Stimulated activated naive CD8-positive, alpha-beta T cell treated with anti-CD3 and anti-CD28 coated beads, Interleukin-15, amount 100 ng/mL, for 72 hours (primary cell): ENCODE results near the gene SEL1L3.
"Not testable (repeated sequence)": the region's sequence is repeated elsewhere in the genome, so short reads cannot be mapped to it uniquely, and the experiment has no call there.

ENCODE experiments used
- ATAC-seq: fragments of 150-1000 bp; cut with Tn5 transposase; 2 replicates; pipeline ENCODE4 v1.10.0; 2021; ENCODE audit warnings: mild to moderate bottlenecking, moderate library complexity
- DNase-seq, 2 donors: peaks; one replicate each; pipeline ENCODE4 v3.0.0; 2021 to 2022
- H3K27ac Mint-ChIP-seq, 2 donors: one replicate each; pipeline ENCODE4 v1.8.0; 2022; ENCODE audit warnings: mild to moderate bottlenecking in 2 of 2, mixed read lengths in 2 of 2, moderate library complexity in 2 of 2
- H3K27me3 Mint-ChIP-seq: one replicate; pipeline ENCODE4 v1.8.0; 2022; ENCODE audit warnings: mixed read lengths
- H3K4me1 Mint-ChIP-seq: one replicate; pipeline ENCODE4 v1.8.0; 2022; ENCODE audit warnings: mild to moderate bottlenecking, mixed read lengths
- H3K4me3 Mint-ChIP-seq, 2 donors: one replicate each; pipeline ENCODE4 v1.8.0; 2022; ENCODE audit warnings: mild to moderate bottlenecking in 2 of 2, mixed read lengths in 2 of 2, moderate library complexity in 1 of 2
- H3K9me3 Mint-ChIP-seq, 2 donors: one replicate each; pipeline ENCODE4 v1.8.0; 2022; ENCODE audit warnings: mixed read lengths in 2 of 2

SEL1L3 gene

DNA sequence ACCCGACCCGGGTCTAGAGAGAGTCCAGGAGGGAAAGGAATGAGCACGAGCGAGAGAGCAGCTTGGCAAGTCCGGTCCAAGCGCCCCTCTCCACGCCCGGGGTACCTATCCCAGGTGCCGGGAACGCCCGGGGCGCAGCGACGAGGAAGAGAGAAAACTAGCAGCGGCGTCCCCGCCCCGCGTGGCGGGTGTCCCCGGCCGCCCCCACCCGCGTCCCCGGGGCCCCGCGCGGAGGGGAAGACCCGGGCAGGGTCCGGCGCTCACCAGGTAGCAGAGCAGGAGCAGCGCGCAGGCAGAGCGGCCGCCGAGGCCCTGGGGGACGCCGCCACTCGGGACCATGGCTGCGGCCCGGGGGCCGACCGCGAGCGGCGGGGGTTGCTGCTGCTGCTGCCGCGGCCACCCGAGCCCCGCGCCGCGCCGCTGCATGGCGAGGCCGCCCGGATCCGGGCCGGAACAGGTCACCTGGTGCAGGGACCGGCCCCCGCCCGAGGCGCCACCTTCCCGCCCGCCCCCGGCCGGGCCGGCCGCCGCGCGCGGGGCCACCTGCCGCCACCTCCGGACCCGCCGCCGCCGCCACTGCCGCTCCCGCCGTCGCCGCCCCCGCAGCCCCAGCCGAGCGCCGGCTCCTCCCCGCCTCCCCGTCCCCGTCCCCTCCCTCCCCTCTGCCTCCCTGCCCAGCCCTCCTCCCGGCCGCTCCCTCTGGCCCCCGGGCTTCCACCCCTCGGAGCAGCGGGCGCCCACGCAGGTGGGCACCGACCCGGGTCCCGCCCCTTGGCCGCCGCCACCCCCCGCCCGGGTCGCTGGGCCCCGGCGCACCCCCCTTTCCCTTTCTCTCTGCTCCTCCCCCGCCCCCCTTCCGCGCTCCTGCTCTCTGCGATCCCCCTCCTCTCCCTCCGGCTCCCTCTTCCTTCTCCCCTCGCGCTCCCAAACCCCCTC is at the start of gene SEL1L3:
Gene SEL1L3 (minus strand): TSS at position 578 of the 936 bp plus-strand sequence. CDS start 152 bp downstream, at position 426.
- Mint-ChIP-seq H3K9me3 (no peaks in the 10 kb centered on the region), H3K27ac (peak within 1 kb of the TSS; percentile 99), H3K4me1 (peaks cover 35% of the 10 kb centered on the region), H3K27me3 (no peaks in the 10 kb centered on the region), H3K4me3 (peak within 1 kb of the TSS; percentile 99)
- peak; percentile 58 for ATAC-seq
- DNase-seq: peak; percentile 43 to 50

DNA sequence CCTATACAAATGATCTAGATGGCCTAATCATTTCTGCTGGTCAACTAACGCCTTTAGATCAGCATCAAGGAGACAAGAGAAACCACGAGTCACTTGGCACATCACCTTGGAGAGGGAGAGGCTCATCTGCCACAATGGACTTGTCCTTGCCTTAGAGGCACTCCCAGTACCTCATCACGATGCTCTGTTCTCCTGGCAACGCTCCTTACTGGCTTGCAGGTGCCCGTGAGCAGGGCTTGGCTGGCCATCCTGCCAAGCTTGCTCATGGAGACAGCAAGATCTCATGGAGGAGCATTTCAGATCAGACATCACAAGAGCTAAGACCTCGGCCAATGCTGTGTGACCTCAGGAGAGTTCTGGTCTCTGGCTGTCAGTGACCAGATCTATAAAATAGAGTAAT is 48.6 kb upstream of the SEL1L3 start:
- peaks cover 18% of the 10 kb centered on the region for H3K4me1 Mint-ChIP-seq
- no peak overlapping the region for H3K4me3 Mint-ChIP-seq
- peaks cover 0 to 7% of the 10 kb centered on the region in 2 donors for H3K9me3 Mint-ChIP-seq
- DNase-seq: no peak
- no peak overlapping the region for H3K27ac Mint-ChIP-seq
- no peak for ATAC-seq
- no peaks in the 10 kb centered on the region for H3K27me3 Mint-ChIP-seq

DNA sequence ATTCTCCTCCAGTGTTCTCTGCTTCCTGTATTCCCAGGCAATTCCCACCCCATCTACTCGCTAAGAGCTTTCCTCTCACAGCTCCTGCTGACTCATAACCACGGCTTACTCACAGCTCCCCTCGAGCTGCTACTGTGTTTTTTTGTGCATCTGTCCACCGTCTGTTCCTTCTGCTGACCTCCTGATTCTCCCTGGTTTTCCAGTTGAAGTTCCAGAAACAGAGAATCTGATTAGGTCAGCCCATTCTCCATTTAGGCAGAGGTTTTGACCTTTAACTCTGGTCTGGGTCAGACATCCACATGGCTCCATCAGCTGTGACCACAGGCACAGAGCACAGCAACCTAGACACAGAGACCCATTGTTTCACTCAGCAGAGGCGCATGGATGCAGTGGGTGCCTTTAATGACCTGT is 45.7 kb upstream of the SEL1L3 start:
- Mint-ChIP-seq H3K27me3 (no peaks in the 10 kb centered on the region), H3K9me3 (peaks cover 0 to 7% of the 10 kb centered on the region in 2 donors), H3K4me3 (no peak overlapping the region), H3K4me1 (peaks cover 7% of the 10 kb centered on the region), H3K27ac (no peak overlapping the region)
- ATAC-seq (no peak), DNase-seq (no peak)

DNA sequence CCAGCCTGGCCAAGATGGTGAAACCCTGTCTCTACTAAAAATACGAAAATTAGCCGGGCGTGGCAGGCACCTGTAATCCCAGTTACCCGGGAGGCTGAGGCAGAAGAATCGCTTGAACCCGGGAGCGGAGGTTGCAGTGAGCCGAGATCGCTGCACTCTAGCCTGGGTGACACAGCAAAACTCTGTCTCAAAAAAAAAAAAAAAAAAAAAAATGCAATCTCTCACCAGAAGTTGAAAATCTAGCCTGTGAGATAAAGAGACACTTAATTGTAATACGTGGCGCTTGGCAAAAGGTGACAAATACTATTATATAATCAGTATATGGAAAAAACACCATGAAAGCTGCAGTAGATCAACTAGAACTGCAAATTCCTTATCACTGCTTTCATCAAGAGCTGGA is 43.3 kb upstream of the SEL1L3 start:
- not testable (repeated sequence) for ATAC-seq, H3K27me3 Mint-ChIP-seq, H3K4me1 Mint-ChIP-seq, H3K4me3 Mint-ChIP-seq, H3K27ac Mint-ChIP-seq, H3K9me3 Mint-ChIP-seq, DNase-seq

DNA sequence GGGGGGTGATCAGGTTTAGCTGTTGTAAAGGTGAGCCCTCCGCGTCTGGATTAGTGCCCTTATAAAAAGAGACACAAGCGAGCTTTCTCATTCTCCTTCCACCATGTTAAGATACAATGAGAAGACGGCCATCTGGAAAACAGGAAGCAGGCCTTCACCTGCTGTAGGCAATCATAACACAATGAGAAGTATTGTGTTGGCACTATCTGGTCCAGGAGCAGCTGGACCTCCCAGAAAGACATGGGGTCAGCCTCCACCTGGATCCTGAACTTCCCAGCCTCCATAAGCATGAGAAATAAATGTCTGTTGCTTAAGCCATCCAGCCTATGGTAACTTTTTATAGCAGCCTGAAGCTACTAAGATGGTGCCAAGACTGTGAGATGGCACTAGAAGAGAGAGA is 42.6 kb upstream of the SEL1L3 start:
- H3K9me3 Mint-ChIP-seq: peaks cover 0 to 7% of the 10 kb centered on the region in 2 donors
- H3K4me1 Mint-ChIP-seq: no peaks in the 10 kb centered on the region
- H3K27me3 Mint-ChIP-seq: no peaks in the 10 kb centered on the region
- H3K4me3 Mint-ChIP-seq: no peak overlapping the region
- DNase-seq (no peak), ATAC-seq (no peak)
- no peak overlapping the region for H3K27ac Mint-ChIP-seq

DNA sequence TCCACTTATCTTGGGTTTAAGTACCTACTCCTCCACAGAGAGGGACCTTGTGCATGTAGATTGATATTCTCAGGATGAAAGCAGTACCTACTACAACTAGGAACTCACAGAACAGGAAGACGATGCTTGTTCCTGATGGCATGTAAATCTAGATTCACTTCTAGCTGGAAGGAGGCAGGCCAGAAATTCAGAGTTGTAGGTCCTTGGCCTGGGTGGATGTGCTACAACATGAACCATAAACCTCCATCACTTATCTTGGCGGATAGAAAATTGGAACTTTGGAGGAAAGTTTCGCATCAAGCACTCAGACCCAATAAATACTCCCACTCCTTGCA is 41.9 kb upstream of the SEL1L3 start:
- ATAC-seq (no peak), DNase-seq (no peak)
- Mint-ChIP-seq H3K9me3 (peaks cover 0 to 7% of the 10 kb centered on the region in 2 donors), H3K27me3 (no peaks in the 10 kb centered on the region), H3K27ac (no peak overlapping the region), H3K4me3 (no peak overlapping the region), H3K4me1 (no peaks in the 10 kb centered on the region)

DNA sequence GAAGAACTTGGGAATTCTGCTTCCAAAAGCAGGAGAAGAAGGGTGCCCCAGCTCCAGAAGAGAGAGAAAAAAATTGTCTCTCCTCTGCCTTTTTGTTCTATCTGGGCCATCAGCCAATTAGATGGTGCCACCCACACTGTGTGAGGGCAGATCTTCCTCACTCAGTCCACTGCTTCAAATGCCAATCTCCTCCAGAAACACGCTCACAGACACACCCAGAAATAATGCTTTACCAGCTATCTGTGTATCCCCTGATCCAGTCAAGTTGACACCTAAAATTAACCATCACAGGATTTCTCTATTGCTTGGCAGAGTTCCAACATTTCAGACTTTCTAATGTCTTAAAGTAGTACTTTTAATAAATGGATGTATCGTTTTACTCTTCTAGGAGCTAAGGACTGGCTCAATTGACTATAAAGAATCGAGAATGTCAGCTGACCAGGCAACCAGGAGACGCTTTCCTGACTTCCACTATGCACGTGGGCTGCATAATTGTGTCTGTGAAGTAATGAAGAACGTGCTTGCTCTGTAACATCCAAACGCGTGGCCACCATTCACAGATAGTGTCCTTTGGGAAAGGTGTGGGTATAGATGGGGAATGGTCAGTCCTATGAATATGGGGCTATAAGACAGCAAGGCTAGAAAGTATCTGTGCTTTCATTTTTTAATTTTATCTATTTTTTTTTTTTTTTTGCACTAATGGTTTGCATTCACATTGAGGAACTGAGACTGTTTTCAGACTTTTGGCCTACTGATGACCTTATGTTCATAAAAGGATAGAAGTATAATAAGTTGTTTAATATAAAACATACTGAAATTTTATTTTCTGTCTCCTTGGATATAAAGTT is 41.3 kb upstream of the SEL1L3 start:
- DNase-seq (no peak), ATAC-seq (no peak)
- Mint-ChIP-seq H3K27me3 (no peaks in the 10 kb centered on the region), H3K9me3 (peaks cover 0 to 6% of the 10 kb centered on the region in 2 donors), H3K4me3 (no peak overlapping the region), H3K27ac (no peak overlapping the region), H3K4me1 (no peaks in the 10 kb centered on the region)

DNA sequence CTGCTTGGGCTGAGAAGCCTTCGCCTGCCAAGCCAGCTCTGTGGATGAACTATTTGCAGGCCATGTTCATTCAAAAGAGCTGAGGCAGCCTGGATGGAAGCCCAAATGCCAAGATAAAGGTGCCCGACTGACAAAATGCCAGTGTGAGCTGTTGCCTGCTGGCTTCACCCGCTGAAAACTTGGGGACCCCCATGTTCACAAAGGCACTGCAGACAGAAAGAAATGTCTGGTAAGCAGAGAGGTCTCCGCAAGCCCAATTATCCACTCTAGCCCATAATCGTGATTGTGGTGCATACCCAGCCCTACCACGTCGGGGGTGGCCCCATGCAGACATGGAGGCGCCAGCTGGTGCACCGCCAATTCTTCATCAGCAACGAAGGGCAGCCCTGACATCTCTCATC is 38.2 kb upstream of the SEL1L3 start:
- DNase-seq: no peak
- no peaks in the 10 kb centered on the region for H3K4me1 Mint-ChIP-seq
- no peak overlapping the region for H3K4me3 Mint-ChIP-seq
- H3K27me3 Mint-ChIP-seq: no peaks in the 10 kb centered on the region
- H3K9me3 Mint-ChIP-seq: no peaks in the 10 kb centered on the region
- ATAC-seq: no peak
- no peak overlapping the region for H3K27ac Mint-ChIP-seq

DNA sequence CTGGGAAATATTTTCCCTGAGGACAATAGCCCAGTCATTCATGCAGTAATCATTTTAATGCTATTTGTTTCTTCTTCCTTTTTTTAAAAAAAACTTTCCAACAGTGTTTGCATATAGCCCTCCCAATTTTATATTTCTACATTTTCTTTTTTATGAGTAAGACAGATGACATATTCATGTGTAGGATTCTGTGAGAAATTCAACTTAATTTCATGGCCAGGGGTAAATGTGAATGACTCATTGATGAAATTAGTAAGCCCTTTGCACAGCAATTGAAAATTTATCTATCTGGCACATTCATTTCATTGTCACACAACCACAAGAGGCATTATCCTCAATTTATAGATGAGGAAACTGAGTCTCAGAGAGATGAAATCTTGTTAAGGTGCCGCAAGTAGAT is 37.5 kb upstream of the SEL1L3 start:
- DNase-seq: no peak
- H3K4me1 Mint-ChIP-seq: no peaks in the 10 kb centered on the region
- H3K4me3 Mint-ChIP-seq: no peak overlapping the region
- no peak for ATAC-seq
- no peak overlapping the region for H3K27ac Mint-ChIP-seq
- no peaks in the 10 kb centered on the region for H3K27me3 Mint-ChIP-seq
- no peaks in the 10 kb centered on the region for H3K9me3 Mint-ChIP-seq

GRCh38 chr4:25896776-25897539 is 34.2 kb upstream of the SEL1L3 start:
- Mint-ChIP-seq H3K4me1 (no peaks in the 10 kb centered on the region), H3K9me3 (no peaks in the 10 kb centered on the region), H3K4me3 (no peak overlapping the region), H3K27me3 (no peaks in the 10 kb centered on the region), H3K27ac (peak overlapping the region; percentile 14 to 21)
- no peak for DNase-seq
- ATAC-seq: no peak

- Mint-ChIP-seq H3K27me3 (no peaks in the 10 kb centered on the region), H3K4me1 (no peaks in the 10 kb centered on the region), H3K27ac (no peak overlapping the region), H3K4me3 (no peak overlapping the region), H3K9me3 (no peaks in the 10 kb centered on the region)
- ATAC-seq (no peak), DNase-seq (no peak)
Measured at GRCh38 chr4:25892796-25893195, 30.0 kb upstream of the SEL1L3 start.

DNA sequence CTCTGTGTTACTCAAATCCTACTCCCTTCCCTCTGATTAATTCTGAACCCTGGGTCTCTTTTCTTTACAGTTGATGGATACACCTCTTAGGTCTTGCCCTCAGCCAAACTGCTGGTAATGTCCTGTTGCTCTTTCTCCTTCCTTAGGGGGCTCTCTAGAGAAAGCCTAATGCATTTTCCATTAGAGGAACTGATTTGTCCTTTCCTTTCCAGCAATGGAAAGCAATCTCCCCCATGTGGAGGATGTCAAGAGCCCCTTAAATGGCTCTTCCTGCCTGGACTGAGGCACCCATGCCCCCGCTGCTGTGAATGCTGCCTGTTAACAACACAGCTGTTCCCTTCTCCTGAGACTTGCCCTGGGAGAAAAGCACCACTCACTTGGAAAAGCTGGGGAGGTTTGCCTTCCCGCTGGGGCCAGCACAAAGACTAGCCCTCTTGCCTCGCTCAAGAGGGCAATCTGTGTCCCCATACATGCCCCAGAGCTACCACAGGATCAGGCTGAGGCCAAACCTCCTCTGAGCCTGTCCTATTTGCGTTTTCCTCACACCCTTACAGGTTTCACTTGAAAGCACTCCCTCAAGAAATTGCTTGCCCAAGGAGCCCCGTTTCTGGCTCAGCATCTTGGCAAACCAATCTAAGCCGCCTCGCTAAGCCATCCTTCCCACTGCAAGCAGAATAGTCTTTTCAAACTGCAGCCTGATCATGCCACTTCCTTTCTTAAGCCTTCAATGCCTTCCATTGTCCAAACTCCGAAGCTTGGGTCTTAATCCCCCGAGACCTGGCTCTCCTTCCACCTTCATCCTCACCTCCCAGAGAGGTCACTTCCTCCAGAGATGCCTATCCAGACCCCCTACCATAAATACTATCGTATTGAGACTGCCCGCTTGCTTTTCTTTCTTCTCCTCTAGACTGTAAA is 28.0 kb upstream of the SEL1L3 start:
- Mint-ChIP-seq H3K27me3 (peaks cover 7% of the 10 kb centered on the region), H3K4me1 (no peaks in the 10 kb centered on the region), H3K9me3 (no peaks in the 10 kb centered on the region), H3K4me3 (no peak overlapping the region), H3K27ac (peak overlapping the region in 1 of 2 donors; percentile 25)
- DNase-seq (no peak), ATAC-seq (no peak)

DNA sequence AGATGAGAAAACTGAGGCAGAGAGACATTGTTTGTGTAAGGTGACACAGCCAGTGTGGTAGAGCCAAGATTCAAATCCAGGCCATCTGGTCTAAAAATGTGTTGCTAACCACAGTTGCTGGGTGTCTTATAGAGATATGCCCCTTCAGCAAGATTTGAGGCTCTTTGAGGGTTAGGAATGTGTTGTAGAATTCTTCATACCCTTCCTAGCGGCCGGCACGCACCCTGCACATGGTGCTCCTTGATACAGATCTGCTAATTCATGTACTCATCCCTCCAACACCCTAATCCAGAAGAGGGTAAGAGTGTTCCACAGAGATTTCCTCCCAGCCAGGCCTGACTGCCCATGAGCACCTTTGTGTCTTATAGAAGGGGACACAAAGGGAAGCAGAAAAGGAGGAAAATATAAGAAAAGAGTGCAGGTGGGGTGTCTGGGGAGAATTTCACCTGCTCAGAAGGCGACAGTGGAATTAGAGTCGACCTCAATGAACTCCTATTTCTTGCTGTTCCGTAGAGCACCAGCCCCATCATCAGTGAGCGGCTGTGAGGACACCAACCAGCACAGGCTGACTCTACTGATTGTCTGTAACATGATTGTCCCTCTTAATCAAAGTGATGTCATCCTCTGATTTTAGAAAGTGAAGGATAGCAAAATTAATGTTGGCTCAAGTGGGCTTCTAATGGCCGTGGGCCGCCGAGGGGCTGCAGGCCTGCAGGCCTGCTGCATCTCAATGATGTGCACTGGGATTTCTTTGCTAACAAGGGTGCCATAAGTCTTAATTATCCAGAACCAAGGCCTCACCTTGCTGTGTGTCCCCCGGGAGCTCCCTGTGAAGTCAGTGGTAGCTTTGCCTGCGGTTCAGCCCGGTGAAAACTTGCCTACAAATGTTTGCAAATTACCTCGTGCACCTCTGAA is 27.1 kb upstream of the SEL1L3 start:
- H3K9me3 Mint-ChIP-seq: no peaks in the 10 kb centered on the region
- ATAC-seq: no peak
- no peak for DNase-seq
- H3K27ac Mint-ChIP-seq: no peak overlapping the region
- peaks cover 7% of the 10 kb centered on the region for H3K27me3 Mint-ChIP-seq
- no peak overlapping the region for H3K4me3 Mint-ChIP-seq
- no peaks in the 10 kb centered on the region for H3K4me1 Mint-ChIP-seq

DNA sequence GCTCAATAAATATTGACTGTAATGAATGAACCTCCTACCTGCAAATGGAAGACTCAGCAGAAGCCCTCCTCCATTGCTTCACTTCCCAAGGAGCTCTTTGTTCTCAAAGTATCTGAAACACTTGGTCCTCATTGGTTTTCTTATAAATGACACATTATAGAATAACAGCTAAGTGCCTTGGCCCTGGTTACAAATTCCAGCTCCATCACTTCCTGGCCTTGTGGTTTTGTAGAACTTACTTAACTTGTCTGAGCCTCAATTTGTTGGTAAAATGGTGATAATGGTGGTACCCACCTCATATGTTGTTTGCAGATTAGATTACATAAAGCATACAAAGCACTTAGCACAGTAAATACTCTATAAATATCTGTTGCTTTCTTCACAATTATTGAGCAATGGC is 26.0 kb upstream of the SEL1L3 start:
- Mint-ChIP-seq H3K9me3 (no peaks in the 10 kb centered on the region), H3K27me3 (peaks cover 7% of the 10 kb centered on the region), H3K4me3 (no peak overlapping the region), H3K4me1 (no peaks in the 10 kb centered on the region), H3K27ac (no peak overlapping the region)
- ATAC-seq (no peak), DNase-seq (no peak)
